ENCODE results near the gene ZNF556. TPM values are rescaled to one million over a fixed set of nuclear protein-coding genes. Genes with fewer than 3 reads are reported as not detected.
A peak's percentile ranks its signal among the peaks of the same experiment; 100 is the strongest.

Gene ZNF556
- polyA plus RNA-seq, 1 donor (not counting 4 experiments of a cell fraction or from before 2014, with no cell fraction given): 0.01 TPM

DNA sequence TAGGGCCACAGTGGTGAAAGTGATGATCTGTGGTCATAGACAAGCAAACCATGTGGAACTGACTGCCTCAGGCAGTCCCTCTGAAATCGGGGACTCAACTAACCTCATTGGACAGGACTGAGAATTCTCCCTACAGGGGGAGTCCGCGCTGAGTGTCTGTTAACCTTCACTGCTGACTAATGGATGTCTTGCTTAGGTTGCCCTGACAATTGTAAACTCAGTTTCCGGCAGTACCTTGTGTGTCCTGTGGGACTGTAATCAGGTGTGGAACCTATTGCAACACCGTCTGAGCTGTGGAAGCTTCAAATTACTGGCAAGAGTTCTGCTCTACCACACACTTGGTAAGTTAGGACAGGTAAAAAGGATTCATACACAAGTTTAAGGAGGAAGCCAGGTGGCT lies 55.9 kb downstream of the ZNF556 start:
- TF ChIP-seq, protein P1, sequence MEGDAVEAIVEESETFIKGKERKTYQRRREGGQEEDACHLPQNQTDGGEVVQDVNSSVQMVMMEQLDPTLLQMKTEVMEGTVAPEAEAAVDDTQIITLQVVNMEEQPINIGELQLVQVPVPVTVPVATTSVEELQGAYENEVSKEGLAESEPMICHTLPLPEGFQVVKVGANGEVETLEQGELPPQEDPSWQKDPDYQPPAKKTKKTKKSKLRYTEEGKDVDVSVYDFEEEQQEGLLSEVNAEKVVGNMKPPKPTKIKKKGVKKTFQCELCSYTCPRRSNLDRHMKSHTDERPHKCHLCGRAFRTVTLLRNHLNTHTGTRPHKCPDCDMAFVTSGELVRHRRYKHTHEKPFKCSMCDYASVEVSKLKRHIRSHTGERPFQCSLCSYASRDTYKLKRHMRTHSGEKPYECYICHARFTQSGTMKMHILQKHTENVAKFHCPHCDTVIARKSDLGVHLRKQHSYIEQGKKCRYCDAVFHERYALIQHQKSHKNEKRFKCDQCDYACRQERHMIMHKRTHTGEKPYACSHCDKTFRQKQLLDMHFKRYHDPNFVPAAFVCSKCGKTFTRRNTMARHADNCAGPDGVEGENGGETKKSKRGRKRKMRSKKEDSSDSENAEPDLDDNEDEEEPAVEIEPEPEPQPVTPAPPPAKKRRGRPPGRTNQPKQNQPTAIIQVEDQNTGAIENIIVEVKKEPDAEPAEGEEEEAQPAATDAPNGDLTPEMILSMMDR (optimal IDR thresholded peaks at IDR 0.05 in 1 of 3, IDR thresholded peaks at IDR 0.05 in 1 of 3, conservative IDR thresholded peaks at IDR 0.05 in 1 of 3; ENCODE audit: extremely low read depth in 1 of 3, insufficient read depth in 2 of 3, low read length in 3 of 3): peak; percentile 18 to 38 (median 37)
- no peak for TF ChIP-seq EZH2 (IDR thresholded peaks at IDR 0.05; ENCODE audit: low read length)
- FAIRE-seq: peak; percentile 79

DNA sequence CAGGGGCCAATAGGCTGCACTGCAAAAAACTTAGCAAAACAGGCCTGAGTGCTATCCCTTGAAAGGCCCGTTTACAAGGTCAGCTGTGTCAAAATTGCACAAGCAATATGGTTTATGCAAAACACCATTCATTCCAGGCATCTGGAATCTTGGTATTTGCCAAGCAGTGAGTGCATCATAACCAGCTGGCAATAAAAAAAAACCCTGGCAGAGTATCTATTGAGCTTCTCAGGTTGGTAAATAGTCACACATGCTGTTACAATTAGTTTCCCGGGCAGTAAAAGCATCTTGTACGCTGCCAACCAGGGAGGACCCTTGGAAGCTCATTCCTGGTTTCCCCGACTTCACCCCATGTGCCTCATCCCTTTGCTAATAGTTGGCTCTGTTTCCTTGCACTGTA lies 56.4 kb downstream of the ZNF556 start:
- no peak for DNase-seq (ENCODE audit: low read depth, low spot score)
- Histone ChIP-seq H3K4me3 (ENCODE audit: control insufficient read depth in 2 of 3, extremely low read depth in 1 of 3, insufficient read depth in 2 of 3, low read depth in 1 of 3, low read length in 3 of 3) (no peak overlapping the region), H3K27ac (ENCODE audit: control insufficient read depth, insufficient read depth, low read length) (peak overlapping the region; percentile 34)

More for the DNA sequence above, 55.9 kb downstream of the ZNF556 start:
- dilution Hi-C loops (cut with MboI; ENCODE audit: extremely low pct_ligation_motif_present, low sequenced_read_pairs): no loop called here
- Histone ChIP-seq H3K27ac (ENCODE audit: control insufficient read depth, insufficient read depth, low read length) (peak overlapping the region; percentile 34), H3K36me3 (ENCODE audit: control insufficient read depth in 2 of 2, extremely low read depth in 1 of 2, insufficient read depth in 2 of 2, low read length in 2 of 2) (peaks cover under 1 to 3% of the 10 kb centered on the region in 2 experiments), H3K27me3 (ENCODE audit: control insufficient read depth, extremely low read depth, insufficient read depth, low read length) (no peaks in the 10 kb centered on the region), H3K4me3 (ENCODE audit: control insufficient read depth in 2 of 3, extremely low read depth in 1 of 3, insufficient read depth in 2 of 3, low read depth in 1 of 3, low read length in 3 of 3) (no peak overlapping the region), H3K9me3 (ENCODE audit: control insufficient read depth, low read depth, low read length) (peaks cover 6% of the 10 kb centered on the region), H2AFZ (ENCODE audit: control insufficient read depth, low read length) (no peak overlapping the region), H3K4me2 (ENCODE audit: control insufficient read depth, extremely low read depth, insufficient read depth, low read depth, low read length) (peak overlapping the region; percentile 0), H4K20me1 (ENCODE audit: control insufficient read depth, extremely low read depth, insufficient read depth, low read length) (no peaks in the 10 kb centered on the region), H3K79me2 (ENCODE audit: control insufficient read depth, insufficient read depth, low read length) (no peaks in the 10 kb centered on the region), H3K9me1 (ENCODE audit: control insufficient read depth, extremely low read depth, insufficient read depth, low read length) (no peaks in the 10 kb centered on the region), H3K9ac (ENCODE audit: control insufficient read depth, extremely low read depth, insufficient read depth, low read length) (no peak overlapping the region), H3K4me1 (ENCODE audit: control insufficient read depth, extremely low read depth, insufficient read depth, low read length) (peaks cover 12% of the 10 kb centered on the region)
- no peak for DNase-seq (ENCODE audit: low read depth, low spot score)

More for the DNA sequence above, 56.4 kb downstream of the ZNF556 start:
- TF ChIP-seq EZH2 (IDR thresholded peaks at IDR 0.05; ENCODE audit: low read length): no peak
- TF ChIP-seq, protein P1 (optimal IDR thresholded peaks at IDR 0.05 in 1 of 3, IDR thresholded peaks at IDR 0.05 in 1 of 3, conservative IDR thresholded peaks at IDR 0.05 in 1 of 3; ENCODE audit: extremely low read depth in 1 of 3, insufficient read depth in 2 of 3, low read length in 3 of 3): no peak
- H3K9ac ChIP-seq (ENCODE audit: control insufficient read depth, extremely low read depth, insufficient read depth, low read length): no peak overlapping the region
- H2AFZ ChIP-seq (ENCODE audit: control insufficient read depth, low read length): no peak overlapping the region
- H3K4me2 ChIP-seq (ENCODE audit: control insufficient read depth, extremely low read depth, insufficient read depth, low read depth, low read length): no peak overlapping the region
- peaks cover 12% of the 10 kb centered on the region for H3K4me1 ChIP-seq (ENCODE audit: control insufficient read depth, extremely low read depth, insufficient read depth, low read length)
- peak; percentile 26 for FAIRE-seq
- no peaks in the 10 kb centered on the region for H3K9me1 ChIP-seq (ENCODE audit: control insufficient read depth, extremely low read depth, insufficient read depth, low read length)
- H3K36me3 ChIP-seq (ENCODE audit: control insufficient read depth in 2 of 2, extremely low read depth in 1 of 2, insufficient read depth in 2 of 2, low read length in 2 of 2): no peaks in the 10 kb centered on the region
- H3K79me2 ChIP-seq (ENCODE audit: control insufficient read depth, insufficient read depth, low read length): no peaks in the 10 kb centered on the region
- dilution Hi-C loops (cut with MboI; ENCODE audit: extremely low pct_ligation_motif_present, low sequenced_read_pairs): no loop called here
- H4K20me1 ChIP-seq (ENCODE audit: control insufficient read depth, extremely low read depth, insufficient read depth, low read length): no peaks in the 10 kb centered on the region
- no peaks in the 10 kb centered on the region for H3K27me3 ChIP-seq (ENCODE audit: control insufficient read depth, extremely low read depth, insufficient read depth, low read length)
- H3K9me3 ChIP-seq (ENCODE audit: control insufficient read depth, low read depth, low read length): peaks cover 3% of the 10 kb centered on the region
